ENCODE data around the gene CHORDC1.

CHORDC1 gene

DNA sequence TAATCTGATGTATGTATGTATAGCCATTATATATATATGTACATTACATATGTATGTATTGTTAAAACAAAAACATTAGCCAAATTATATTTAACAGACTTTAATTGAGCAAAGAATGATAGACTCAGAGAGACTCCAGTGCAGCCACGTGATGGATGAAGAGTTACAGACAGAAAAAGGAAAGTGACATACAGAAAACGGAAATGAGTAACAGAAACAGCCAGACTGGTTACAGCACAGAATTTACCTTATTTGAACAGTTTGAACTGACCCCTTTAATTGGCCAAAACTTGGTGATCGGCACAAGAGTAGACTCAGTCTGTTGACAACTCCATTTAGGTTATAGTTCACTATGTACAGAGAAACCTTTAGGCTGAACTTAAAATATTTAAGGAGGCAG, 35.0 kb downstream of the CHORDC1 start:
- TF ChIP-seq CTCF (IDR thresholded peaks at IDR 0.05; ENCODE audit: low read length) (no peak), EZH2 (IDR thresholded peaks at IDR 0.05; ENCODE audit: borderline replicate concordance, low read length) (no peak)
- Histone ChIP-seq H3K4me3 (ENCODE audit: low read depth, low read length, poor library complexity, severe bottlenecking) (no peak overlapping the region), H3K27ac (ENCODE audit: low read depth, low read length, poor library complexity, severe bottlenecking) (no peak overlapping the region), H3K27me3 (ENCODE audit: insufficient read depth, low read length) (no peaks in the 10 kb centered on the region), H3K9me2 (ENCODE audit: low read depth, low read length) (no peaks in the 10 kb centered on the region), H4K20me1 (ENCODE audit: insufficient read depth, low read length) (no peaks in the 10 kb centered on the region), H3K9ac (ENCODE audit: low read length) (no peak overlapping the region), H3K36me3 (ENCODE audit: insufficient read depth, low read length) (no peaks in the 10 kb centered on the region), H3F3A (ENCODE audit: insufficient read depth, low read length) (no peaks in the 10 kb centered on the region; the same call in 1 of the 2 replicates), H3K79me2 (ENCODE audit: insufficient read depth, low read length) (no peaks in the 10 kb centered on the region), H3K4me1 (ENCODE audit: insufficient read depth, low read length, severe bottlenecking) (no peaks in the 10 kb centered on the region), H3K9me3 (ENCODE audit: low read length) (no peaks in the 10 kb centered on the region), H2AFZ (ENCODE audit: low read length) (no peak overlapping the region), H3K4me2 (ENCODE audit: low read length) (no peak overlapping the region)

DNA sequence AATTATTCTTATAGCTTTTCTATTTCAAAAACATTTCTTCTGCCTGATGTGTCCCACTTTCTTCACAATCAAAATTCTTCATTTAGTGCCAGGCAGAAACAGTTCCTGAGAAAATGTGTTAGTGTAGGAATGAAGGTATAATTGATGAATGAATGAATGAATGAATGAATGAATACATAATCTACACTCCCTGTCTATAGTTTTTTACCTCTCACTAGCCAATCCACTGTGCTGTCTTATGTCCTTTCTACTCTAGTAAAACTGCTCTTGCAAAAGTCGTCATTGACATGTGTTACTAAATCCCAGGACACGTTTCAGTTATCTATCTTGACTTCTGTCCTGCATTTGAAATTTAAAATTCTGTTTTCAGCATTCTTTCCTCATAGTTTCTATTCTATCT, 42.9 kb downstream of the CHORDC1 start:
- Histone ChIP-seq H3K79me2 (ENCODE audit: insufficient read depth, low read length) (no peaks in the 10 kb centered on the region), H3K4me2 (ENCODE audit: low read length) (no peak overlapping the region), H3K4me1 (ENCODE audit: insufficient read depth, low read length, severe bottlenecking) (no peaks in the 10 kb centered on the region), H2AFZ (ENCODE audit: low read length) (no peak overlapping the region), H3K9me3 (ENCODE audit: low read length) (no peaks in the 10 kb centered on the region), H3F3A (ENCODE audit: insufficient read depth, low read length) (no peaks in the 10 kb centered on the region), H3K9me2 (ENCODE audit: low read depth, low read length) (no peaks in the 10 kb centered on the region), H3K4me3 (ENCODE audit: low read depth, low read length, poor library complexity, severe bottlenecking) (no peak overlapping the region), H3K27me3 (ENCODE audit: insufficient read depth, low read length) (no peaks in the 10 kb centered on the region), H4K20me1 (ENCODE audit: insufficient read depth, low read length) (no peaks in the 10 kb centered on the region), H3K27ac (ENCODE audit: low read depth, low read length, poor library complexity, severe bottlenecking) (no peak overlapping the region), H3K36me3 (ENCODE audit: insufficient read depth, low read length) (no peaks in the 10 kb centered on the region), H3K9ac (ENCODE audit: low read length) (no peak overlapping the region)
- TF ChIP-seq CTCF (IDR thresholded peaks at IDR 0.05; ENCODE audit: low read length) (no peak), EZH2 (IDR thresholded peaks at IDR 0.05; ENCODE audit: borderline replicate concordance, low read length) (no peak)

DNA sequence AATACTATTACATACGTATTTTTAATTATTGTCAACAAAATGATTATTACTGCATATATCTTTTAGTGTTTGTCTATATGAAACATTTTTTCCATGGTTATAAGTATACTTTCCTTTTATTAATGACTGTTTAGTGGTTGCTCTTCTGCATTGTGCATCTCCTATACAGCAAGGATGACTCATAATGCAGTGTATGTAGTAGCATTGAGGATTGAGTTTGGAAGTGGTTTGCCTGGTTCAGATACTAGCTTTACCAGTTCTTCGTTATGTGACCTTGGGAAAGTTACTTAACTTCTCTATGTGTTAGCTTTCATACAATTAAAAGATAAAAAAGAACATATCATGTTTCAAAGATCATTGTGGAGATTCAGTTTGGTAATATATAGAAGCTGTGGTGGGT, 44.1 kb downstream of the CHORDC1 start:
- Histone ChIP-seq H3F3A (ENCODE audit: insufficient read depth, low read length) (no peaks in the 10 kb centered on the region), H3K4me3 (ENCODE audit: low read depth, low read length, poor library complexity, severe bottlenecking) (no peak overlapping the region), H4K20me1 (ENCODE audit: insufficient read depth, low read length) (no peaks in the 10 kb centered on the region), H3K9me3 (ENCODE audit: low read length) (no peaks in the 10 kb centered on the region), H3K9ac (ENCODE audit: low read length) (no peak overlapping the region), H3K4me2 (ENCODE audit: low read length) (no peak overlapping the region), H3K27me3 (ENCODE audit: insufficient read depth, low read length) (no peaks in the 10 kb centered on the region), H2AFZ (ENCODE audit: low read length) (no peak overlapping the region), H3K79me2 (ENCODE audit: insufficient read depth, low read length) (no peaks in the 10 kb centered on the region), H3K4me1 (ENCODE audit: insufficient read depth, low read length, severe bottlenecking) (no peaks in the 10 kb centered on the region), H3K27ac (ENCODE audit: low read depth, low read length, poor library complexity, severe bottlenecking) (no peak overlapping the region), H3K36me3 (ENCODE audit: insufficient read depth, low read length) (no peaks in the 10 kb centered on the region), H3K9me2 (ENCODE audit: low read depth, low read length) (no peaks in the 10 kb centered on the region)
- TF ChIP-seq CTCF (IDR thresholded peaks at IDR 0.05; ENCODE audit: low read length) = no peak

All from OCI-LY1 (cell line).